ENCODE data around the gene TNIP1. TPM values are rescaled to one million over a fixed set of nuclear protein-coding genes. Genes with fewer than 3 reads are reported as not detected.

Gene TNIP1
- total RNA-seq, 1 donor from 2014 or later, result 221 TPM

DNA sequence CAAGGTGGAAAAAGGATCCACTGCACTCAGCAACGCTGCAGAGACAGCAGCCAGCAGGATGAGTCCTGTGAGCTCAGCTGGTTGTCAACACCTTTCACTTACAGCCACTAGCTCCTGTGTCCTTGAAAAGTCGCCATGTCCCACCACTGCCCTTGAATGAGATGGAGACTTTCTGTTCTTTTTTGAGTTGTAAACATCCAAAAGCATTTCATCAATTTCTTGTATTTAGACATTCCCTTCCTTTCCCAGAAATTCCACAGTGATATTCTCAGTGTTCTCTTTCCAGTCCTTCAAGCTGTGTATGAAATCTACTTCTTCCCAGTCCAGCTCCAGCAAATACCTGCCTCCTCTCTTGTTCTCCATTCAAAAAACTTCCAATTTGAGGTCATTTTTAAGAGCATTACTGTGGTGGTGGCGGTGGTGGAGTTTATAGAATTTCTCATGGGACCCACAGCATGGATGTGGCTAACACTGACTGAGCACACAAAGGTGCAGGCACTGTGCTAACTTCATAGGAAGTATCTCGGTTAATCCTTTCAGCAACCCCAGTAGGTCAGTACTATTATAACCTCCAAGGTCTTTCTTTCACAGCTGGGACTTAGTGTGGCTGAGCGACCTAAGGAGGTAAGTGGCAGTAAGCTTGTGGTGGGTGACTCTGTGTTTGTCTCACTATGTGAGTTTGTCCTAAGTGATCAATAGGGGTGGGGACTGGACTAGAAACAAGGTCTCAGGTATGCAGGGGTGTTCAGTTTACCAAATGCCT, 75.5 kb downstream of the TNIP1 start:
- DNase-seq (ENCODE audit: extremely low read depth, low read depth, low spot score), result no peak

DNA sequence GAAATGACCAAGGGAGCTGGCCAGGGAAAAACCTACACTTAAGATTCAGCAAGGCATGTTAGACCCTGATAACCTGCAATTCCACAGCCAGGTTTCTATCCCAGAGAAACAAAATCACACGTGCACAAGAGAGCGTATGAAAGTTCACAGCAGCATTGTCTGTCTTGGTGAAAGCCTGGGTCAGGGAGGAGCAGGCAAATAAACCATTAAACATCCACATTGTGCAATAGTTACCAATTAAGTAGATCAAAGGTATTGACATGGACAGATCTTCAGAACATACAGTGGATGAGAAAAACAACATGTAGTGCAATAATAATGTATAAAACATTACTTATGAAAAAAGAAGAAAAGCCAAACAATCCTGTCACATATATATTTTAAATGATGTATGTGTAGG, 76.3 kb downstream of the TNIP1 start:
- DNase-seq (ENCODE audit: extremely low read depth, low read depth, low spot score), result no peak

DNA sequence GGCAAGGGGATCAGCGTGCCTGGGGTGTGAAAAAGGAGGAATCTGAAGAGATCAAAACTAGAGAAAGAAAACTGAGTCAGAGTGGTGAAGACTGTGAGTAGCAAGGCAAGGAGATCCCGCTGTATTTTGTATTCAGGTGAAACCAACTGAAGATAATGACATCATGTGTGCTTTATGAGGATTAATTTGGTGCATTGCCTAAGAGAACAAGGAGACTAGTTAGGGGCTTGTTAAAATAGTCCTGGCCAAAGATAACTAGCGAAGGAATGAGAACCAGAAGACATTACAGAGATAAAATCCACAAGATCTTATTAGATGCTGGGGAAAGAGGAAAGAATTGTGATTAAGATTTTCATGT, 77.4 kb downstream of the TNIP1 start:
- DNase-seq (ENCODE audit: extremely low read depth, low read depth, low spot score), result no peak

DNA sequence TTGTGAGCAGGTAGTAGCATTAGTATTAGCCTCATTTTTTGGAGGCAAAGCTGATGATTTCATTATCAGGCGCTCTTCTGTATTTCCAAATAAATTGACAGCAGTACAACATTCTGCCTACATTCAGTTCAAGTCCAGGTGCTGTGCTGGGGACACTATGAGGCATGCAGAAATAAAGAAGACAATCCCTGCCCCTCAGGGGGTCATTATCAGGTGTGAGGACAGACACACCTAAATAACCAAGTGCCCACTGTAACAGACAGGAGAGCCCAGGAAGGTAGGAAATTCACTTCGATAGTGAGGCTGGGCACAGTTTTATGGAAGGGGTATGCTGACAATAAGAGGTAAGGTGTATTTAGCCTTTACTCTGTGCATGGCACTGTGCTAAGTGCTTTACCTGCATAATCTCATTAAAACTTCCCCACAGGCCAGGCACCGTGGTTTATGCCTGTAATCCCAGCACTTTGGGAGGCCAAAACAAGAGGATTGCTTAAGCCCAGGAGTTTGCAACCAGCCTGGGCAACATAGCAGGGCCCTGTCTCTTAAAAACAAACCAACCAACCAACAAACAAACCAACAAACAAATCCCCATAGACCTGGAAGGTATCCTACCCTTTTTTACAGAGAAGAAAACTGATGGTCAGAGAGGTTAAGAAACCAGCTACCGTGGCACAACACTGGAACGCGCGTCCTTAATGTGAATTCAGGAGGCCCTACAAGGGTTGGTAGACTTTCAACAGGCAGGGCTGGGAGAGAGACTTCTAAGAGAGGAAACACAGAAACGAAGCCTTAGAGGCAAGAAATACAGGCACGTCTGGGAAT, 77.9 kb downstream of the TNIP1 start:
- DNase-seq (ENCODE audit: extremely low read depth, low read depth, low spot score), result no peak

DNA sequence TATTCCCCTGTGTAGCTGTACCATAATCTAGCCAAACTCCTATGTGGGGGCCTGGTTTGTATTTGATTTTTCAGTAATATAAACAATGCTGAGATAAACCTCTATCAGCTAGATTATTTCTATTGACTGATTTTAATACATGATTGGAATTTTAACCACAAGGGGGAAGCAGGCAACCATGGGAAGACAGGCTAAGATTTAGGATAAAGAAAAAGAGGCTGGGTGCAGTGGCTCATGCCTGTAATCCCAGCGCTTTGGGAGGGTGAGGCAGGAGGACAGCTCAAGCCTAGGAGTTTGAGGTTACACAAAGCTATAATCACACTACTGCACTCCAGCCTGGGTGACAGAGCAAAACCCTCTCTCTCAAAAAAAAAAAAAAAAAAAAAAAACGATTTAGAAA, 78.6 kb downstream of the TNIP1 start:
- DNase-seq (ENCODE audit: extremely low read depth, low read depth, low spot score), result no peak

DNA sequence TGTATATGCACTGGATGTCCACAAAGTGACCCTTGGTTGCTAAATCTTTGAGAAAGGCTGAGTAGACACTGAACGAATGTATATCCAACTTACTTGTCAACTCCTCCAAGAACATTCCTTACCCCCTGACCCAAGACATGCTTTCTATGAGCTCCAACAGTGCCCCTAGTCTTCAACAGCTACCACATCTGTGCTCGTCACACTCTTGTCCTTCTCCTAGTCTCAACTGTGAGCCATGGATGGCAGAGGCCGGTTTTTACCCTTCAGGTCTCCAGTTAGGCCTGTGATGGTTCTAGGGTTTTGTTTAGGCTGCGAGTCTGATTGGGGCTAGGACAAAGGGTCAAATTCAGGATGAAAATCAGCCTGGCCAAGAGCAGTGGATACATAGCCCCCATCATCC, 79.4 kb downstream of the TNIP1 start:
- DNase-seq (ENCODE audit: extremely low read depth, low read depth, low spot score), result no peak

DNA sequence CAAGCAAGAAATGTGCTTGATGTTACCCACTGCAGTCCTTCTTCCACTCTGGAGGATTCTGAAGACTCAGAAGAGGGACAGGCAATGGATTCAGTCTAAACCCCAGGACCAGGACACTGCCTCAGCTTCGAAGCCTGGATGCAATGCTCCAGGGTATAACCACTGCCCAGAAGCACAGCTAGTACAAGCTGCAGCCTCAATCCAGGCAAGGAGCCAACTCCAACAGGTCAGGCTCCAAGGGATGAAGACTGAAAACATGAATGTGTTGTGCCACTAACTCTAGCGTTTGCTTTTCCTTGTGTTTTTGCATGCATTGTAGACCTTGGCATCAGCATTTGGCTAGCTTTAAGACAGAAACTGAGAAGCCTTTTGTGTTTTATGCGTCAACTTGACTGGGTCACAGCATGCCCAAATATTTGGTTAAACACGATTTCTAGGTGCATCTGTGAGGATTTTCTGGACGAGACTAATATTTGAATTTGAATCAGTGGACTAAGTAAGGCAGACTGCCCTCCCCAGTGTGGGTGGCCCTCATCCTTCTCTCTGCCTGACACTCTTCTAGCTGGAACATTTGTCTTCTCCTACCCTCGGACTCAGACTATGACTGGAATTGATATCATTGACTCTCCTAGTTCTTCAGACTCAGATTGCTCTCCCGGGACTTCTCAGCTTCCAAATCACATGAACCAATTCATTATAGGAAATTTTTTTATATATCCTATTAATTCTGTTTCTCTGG, 81.0 kb downstream of the TNIP1 start:
- no peak for DNase-seq (ENCODE audit: extremely low read depth, low read depth, low spot score)

DNA sequence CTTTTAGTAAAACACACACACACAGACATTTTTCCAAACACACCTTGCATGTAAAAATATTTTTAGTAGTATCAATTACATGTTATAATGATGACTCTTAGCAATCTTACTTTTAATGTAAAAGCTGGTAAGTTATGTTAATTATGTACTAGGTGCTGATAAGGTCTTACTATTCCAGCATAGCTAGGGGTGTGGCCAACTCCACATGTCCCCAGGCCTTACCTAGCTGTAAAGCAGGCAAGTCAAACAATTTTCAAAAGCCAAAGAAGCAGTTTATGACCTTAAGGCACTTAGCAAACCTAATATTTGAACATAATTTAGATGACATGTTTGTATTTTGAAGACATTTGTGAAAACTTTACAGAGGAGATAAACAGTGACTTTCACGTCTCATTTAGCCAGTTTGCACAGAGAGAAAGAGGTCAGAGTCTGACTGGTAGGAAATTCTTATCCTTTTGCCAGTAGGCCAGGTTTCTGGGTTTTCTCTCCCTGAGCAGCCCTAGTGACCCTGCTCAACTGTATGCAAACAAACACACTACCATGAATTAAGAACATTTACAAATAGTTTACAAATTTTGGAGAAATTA, 86.9 kb downstream of the TNIP1 start:
- no peak for DNase-seq (ENCODE audit: extremely low read depth, low read depth, low spot score)

DNA sequence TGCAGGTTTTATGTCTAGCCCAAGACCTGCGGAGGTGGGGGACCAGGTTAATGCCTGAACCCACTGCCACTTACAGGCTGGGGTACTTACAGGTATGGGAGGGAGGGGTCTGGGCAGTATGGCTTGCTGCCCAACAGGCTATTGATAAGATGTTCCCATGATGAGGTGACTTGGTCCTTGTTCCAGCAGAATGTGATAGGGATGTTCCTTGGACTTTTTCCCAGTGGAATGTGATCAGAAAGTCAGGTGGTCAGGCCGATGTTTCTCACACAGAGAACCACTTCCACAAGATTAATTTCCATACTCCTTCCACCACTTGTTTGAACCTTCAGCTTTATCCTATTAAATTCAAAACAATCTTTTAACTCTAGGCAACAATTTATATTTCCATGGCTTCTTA, 87.4 kb downstream of the TNIP1 start:
- DNase-seq (ENCODE audit: extremely low read depth, low read depth, low spot score), result no peak

DNA sequence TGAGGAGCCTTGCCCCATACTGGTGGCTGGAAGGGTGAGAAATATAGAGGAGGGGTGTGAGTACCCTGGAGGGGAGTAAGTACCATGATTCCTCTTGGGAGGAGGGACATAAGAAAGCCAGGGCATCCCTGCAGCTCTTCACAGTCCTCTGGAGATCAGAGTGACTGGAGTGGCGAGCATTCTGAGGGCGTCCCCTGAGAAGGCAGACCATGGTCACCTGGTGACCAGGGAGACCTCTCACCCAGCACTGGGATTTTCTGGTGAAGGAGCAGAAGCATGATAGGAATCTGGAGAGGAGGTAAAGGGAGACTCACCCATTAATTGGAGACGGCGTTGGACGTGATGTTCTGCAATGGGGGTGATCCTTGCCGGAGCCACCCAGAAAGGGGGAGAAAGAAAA, 88.1 kb downstream of the TNIP1 start:
- no peak for DNase-seq (ENCODE audit: extremely low read depth, low read depth, low spot score)

DNA sequence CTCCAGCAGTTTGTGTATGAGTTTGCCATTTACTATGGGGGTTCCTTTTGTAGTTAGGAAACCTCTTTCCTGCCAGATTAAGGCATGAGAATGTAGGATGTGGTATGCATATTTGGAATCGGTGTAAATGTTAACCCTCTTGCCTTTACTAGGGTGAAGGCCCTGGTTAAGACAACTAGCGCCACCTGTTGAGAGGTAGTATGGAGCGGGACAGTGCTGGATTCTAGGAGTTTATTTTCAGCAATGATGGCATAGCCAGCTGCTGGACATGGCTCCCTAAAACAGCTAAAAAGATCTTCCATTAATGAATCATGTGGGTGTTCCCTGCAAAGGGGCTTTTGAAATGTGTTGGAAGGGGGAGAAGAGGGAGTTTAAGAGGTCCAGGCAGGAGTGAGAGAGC, 91.1 kb downstream of the TNIP1 start:
- no peak for DNase-seq (ENCODE audit: extremely low read depth, low read depth, low spot score)

DNA sequence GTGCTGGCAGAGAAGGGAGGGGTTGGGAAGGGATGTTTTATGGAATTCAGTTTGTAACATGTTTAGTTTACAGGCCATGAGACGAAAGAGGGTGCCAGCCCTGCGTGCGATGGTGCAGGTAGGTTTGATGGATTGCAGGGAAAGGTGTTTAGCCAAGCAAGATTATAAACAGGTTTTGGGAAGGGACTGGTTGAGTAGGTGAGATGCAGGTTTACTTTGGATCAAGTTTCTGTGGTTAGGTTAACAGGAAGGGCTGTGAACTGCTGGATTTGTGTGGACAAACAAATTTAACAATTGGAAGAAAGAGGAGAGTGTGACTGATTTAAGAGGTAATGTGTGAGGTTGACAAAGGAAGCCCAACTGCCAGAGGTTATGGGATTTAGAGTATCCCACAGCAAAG, 93.1 kb downstream of the TNIP1 start:
- no peak for DNase-seq (ENCODE audit: extremely low read depth, low read depth, low spot score)

Other genes with a start within 250 kb of the TNIP1 start
- not detected in 2 replicates for gene IRGM, start 234.5 kb downstream of the TNIP1 start, total RNA-seq
- gene ZNF300, start 176.1 kb downstream of the TNIP1 start, total RNA-seq, result 3.1 and 6.0 TPM in 2 replicates
- gene GPX3, start 60.4 kb downstream of the TNIP1 start, total RNA-seq, result 0.34 and 2.8 TPM in 2 replicates
- gene ANXA6, start 76.7 kb upstream of the TNIP1 start, total RNA-seq, result 329 and 338 TPM in 2 replicates
- 10.6 and 26.1 TPM in 2 replicates for gene CCDC69, start 143.1 kb upstream of the TNIP1 start, total RNA-seq
- gene GM2A, start 172.2 kb upstream of the TNIP1 start, total RNA-seq, result 38.4 and 43.3 TPM in 2 replicates
- not detected in 2 replicates for gene SLC36A3, start 222.7 kb upstream of the TNIP1 start, total RNA-seq